ENCODE measurements around the gene ISLR2. TPM values are rescaled to one million over a fixed set of nuclear protein-coding genes. Genes with fewer than 3 reads are reported as not detected.

The ISLR2 gene
- polyA plus RNA-seq, 1 donor (not counting 4 experiments of a cell fraction or from before 2014, with no cell fraction given): not detected

DNA sequence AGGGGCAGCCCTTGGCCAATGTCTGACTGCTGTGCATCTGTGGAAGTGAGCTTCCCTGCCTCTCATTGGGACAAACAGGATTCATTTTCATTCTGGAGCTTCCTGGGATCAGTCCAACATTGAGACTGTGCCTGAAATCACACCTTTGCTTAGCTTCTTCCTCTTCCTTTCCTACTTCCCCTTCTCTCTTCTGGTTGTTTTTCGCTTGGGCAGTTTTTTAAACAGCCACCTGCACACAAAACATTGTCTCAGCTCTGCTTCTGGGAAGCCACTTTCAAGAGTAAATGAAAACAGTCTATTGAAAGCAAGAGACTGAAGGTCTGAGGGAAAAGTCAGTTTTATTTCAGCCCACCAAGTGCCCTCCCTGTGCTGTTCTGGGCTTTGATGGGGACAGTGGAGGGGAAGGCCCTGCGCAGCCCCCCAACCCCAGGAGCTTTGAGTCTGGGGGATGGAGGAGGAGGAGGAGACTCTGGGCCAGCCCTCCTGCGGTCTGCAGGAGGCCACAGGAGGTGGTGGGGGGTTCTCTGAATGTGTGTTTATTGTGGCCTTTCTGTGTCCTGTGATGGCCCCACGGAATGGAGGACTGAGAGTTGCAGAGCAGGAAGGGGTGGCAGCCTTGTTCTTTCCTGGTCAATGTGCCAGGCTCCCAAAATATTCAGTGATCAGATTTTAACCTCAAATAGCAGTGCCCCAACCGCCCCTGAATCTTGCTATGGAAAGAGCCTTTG is 7.8 kb upstream of the ISLR2 start:
- no peak overlapping the region for H3K4me2 ChIP-seq (ENCODE audit: control insufficient read depth, extremely low read depth, insufficient read depth, low read depth, low read length)
- H3K79me2 ChIP-seq (ENCODE audit: control insufficient read depth, insufficient read depth, low read length): no peaks in the 10 kb centered on the region
- no peak for DNase-seq (ENCODE audit: low read depth, low spot score)
- H2AFZ ChIP-seq (ENCODE audit: control insufficient read depth, low read length): no peak overlapping the region
- dilution Hi-C loops (cut with MboI; ENCODE audit: extremely low pct_ligation_motif_present, low sequenced_read_pairs): no loop called here
- H3K27ac ChIP-seq (ENCODE audit: control insufficient read depth, insufficient read depth, low read length): no peak overlapping the region
- H3K4me1 ChIP-seq (ENCODE audit: control insufficient read depth, extremely low read depth, insufficient read depth, low read length): no peaks in the 10 kb centered on the region
- no peaks in the 10 kb centered on the region for H3K9me1 ChIP-seq (ENCODE audit: control insufficient read depth, extremely low read depth, insufficient read depth, low read length)
- H3K9ac ChIP-seq (ENCODE audit: control insufficient read depth, extremely low read depth, insufficient read depth, low read length): no peak overlapping the region
- H3K4me3 ChIP-seq (ENCODE audit: control insufficient read depth in 2 of 3, extremely low read depth in 1 of 3, insufficient read depth in 2 of 3, low read depth in 1 of 3, low read length in 3 of 3): no peak overlapping the region
- FAIRE-seq: no peak
- H3K36me3 ChIP-seq (ENCODE audit: control insufficient read depth in 2 of 2, extremely low read depth in 1 of 2, insufficient read depth in 2 of 2, low read length in 2 of 2): no peaks in the 10 kb centered on the region
- TF ChIP-seq, protein P1, sequence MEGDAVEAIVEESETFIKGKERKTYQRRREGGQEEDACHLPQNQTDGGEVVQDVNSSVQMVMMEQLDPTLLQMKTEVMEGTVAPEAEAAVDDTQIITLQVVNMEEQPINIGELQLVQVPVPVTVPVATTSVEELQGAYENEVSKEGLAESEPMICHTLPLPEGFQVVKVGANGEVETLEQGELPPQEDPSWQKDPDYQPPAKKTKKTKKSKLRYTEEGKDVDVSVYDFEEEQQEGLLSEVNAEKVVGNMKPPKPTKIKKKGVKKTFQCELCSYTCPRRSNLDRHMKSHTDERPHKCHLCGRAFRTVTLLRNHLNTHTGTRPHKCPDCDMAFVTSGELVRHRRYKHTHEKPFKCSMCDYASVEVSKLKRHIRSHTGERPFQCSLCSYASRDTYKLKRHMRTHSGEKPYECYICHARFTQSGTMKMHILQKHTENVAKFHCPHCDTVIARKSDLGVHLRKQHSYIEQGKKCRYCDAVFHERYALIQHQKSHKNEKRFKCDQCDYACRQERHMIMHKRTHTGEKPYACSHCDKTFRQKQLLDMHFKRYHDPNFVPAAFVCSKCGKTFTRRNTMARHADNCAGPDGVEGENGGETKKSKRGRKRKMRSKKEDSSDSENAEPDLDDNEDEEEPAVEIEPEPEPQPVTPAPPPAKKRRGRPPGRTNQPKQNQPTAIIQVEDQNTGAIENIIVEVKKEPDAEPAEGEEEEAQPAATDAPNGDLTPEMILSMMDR (optimal IDR thresholded peaks at IDR 0.05 in 1 of 3, IDR thresholded peaks at IDR 0.05 in 1 of 3, conservative IDR thresholded peaks at IDR 0.05 in 1 of 3; ENCODE audit: extremely low read depth in 1 of 3, insufficient read depth in 2 of 3, low read length in 3 of 3): no peak
- no peak for TF ChIP-seq EZH2 (IDR thresholded peaks at IDR 0.05; ENCODE audit: low read length)
- H3K9me3 ChIP-seq (ENCODE audit: control insufficient read depth, low read depth, low read length): no peaks in the 10 kb centered on the region
- H3K27me3 ChIP-seq (ENCODE audit: control insufficient read depth, extremely low read depth, insufficient read depth, low read length): peaks cover 35% of the 10 kb centered on the region
- no peaks in the 10 kb centered on the region for H4K20me1 ChIP-seq (ENCODE audit: control insufficient read depth, extremely low read depth, insufficient read depth, low read length)

DNA sequence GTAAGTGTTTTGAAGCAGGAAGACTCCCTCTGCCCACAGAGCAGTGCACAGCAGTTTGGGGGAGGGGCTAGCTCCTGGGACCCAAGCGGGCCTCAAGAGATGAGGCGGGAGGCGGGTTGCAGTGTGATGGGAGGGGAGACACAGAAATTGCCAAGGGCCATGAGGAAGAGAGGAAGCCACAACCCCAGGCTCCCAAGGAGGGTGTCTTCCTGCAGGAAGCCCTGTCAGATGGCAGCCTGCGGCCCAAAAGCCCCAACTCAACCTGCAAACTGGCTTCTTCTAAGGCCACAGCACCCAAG is 7.3 kb upstream of the ISLR2 start:
- no peaks in the 10 kb centered on the region for H3K9me3 ChIP-seq (ENCODE audit: control insufficient read depth, low read depth, low read length)
- no peak for TF ChIP-seq EZH2 (IDR thresholded peaks at IDR 0.05; ENCODE audit: low read length)
- TF ChIP-seq, protein P1 (optimal IDR thresholded peaks at IDR 0.05 in 1 of 3, IDR thresholded peaks at IDR 0.05 in 1 of 3, conservative IDR thresholded peaks at IDR 0.05 in 1 of 3; ENCODE audit: extremely low read depth in 1 of 3, insufficient read depth in 2 of 3, low read length in 3 of 3): no peak
- H3K4me1 ChIP-seq (ENCODE audit: control insufficient read depth, extremely low read depth, insufficient read depth, low read length): peaks cover 1% of the 10 kb centered on the region
- H3K27me3 ChIP-seq (ENCODE audit: control insufficient read depth, extremely low read depth, insufficient read depth, low read length): peaks cover 40% of the 10 kb centered on the region
- no peaks in the 10 kb centered on the region for H4K20me1 ChIP-seq (ENCODE audit: control insufficient read depth, extremely low read depth, insufficient read depth, low read length)
- no peaks in the 10 kb centered on the region for H3K9me1 ChIP-seq (ENCODE audit: control insufficient read depth, extremely low read depth, insufficient read depth, low read length)
- H3K4me2 ChIP-seq (ENCODE audit: control insufficient read depth, extremely low read depth, insufficient read depth, low read depth, low read length): no peak overlapping the region
- dilution Hi-C loops (cut with MboI; ENCODE audit: extremely low pct_ligation_motif_present, low sequenced_read_pairs): no loop called here
- H3K4me3 ChIP-seq (ENCODE audit: control insufficient read depth in 2 of 3, extremely low read depth in 1 of 3, insufficient read depth in 2 of 3, low read depth in 1 of 3, low read length in 3 of 3): no peak overlapping the region
- FAIRE-seq: no peak
- H3K9ac ChIP-seq (ENCODE audit: control insufficient read depth, extremely low read depth, insufficient read depth, low read length): no peak overlapping the region
- DNase-seq (ENCODE audit: low read depth, low spot score): no peak
- H3K27ac ChIP-seq (ENCODE audit: control insufficient read depth, insufficient read depth, low read length): no peak overlapping the region
- no peak overlapping the region for H2AFZ ChIP-seq (ENCODE audit: control insufficient read depth, low read length)
- no peaks in the 10 kb centered on the region for H3K36me3 ChIP-seq (ENCODE audit: control insufficient read depth in 2 of 2, extremely low read depth in 1 of 2, insufficient read depth in 2 of 2, low read length in 2 of 2)
- no peaks in the 10 kb centered on the region for H3K79me2 ChIP-seq (ENCODE audit: control insufficient read depth, insufficient read depth, low read length)
